DOHH2 (cell line): ENCODE results near the gene CDH5.

Experiments
- EZH2phosphoT487 ChIP-seq: fragments of 200-600 bp; sonication (generic); IDR thresholded peaks from 2 replicates; pipeline ENCODE4 v1.6.1; 2017; ENCODE audit warnings: borderline replicate concordance, mild to moderate bottlenecking, antibody characterized with exemption, low read length, moderate library complexity, mixed read lengths
- TF ChIP-seq, protein P1 (sequence below): fragments of 200-600 bp; sonication (generic); IDR thresholded peaks from one replicate; pipeline ENCODE4 v1.5.1; 2014; ENCODE audit warnings: antibody characterized with exemption, mild to moderate bottlenecking, low read depth, low read length; ENCODE audit not compliant: poor library complexity, severe bottlenecking

GRCh38 chr16:66405057-66405783, 38.7 kb downstream of the CDH5 start:
- TF ChIP-seq, protein P1, sequence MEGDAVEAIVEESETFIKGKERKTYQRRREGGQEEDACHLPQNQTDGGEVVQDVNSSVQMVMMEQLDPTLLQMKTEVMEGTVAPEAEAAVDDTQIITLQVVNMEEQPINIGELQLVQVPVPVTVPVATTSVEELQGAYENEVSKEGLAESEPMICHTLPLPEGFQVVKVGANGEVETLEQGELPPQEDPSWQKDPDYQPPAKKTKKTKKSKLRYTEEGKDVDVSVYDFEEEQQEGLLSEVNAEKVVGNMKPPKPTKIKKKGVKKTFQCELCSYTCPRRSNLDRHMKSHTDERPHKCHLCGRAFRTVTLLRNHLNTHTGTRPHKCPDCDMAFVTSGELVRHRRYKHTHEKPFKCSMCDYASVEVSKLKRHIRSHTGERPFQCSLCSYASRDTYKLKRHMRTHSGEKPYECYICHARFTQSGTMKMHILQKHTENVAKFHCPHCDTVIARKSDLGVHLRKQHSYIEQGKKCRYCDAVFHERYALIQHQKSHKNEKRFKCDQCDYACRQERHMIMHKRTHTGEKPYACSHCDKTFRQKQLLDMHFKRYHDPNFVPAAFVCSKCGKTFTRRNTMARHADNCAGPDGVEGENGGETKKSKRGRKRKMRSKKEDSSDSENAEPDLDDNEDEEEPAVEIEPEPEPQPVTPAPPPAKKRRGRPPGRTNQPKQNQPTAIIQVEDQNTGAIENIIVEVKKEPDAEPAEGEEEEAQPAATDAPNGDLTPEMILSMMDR = no peak
- TF ChIP-seq EZH2phosphoT487 = no peak
